ENCODE results near the gene UGT1A6.

Gene UGT1A6

GRCh38 chr2:233822101-233822771 lies 129.5 kb downstream of the UGT1A6 start:
- DNase-seq: no peak
